Thyroid gland (tissue), 4 donors: ENCODE results near the gene CST1.

Experiments used
- POLR2A ChIP-seq, 2 donors: fragments of 450-650 bp; IDR thresholded peaks; one replicate each; pipeline ENCODE4 v1.6.1; 2017; ENCODE audit warnings: antibody characterized with exemption in 2 of 2, mild to moderate bottlenecking in 2 of 2, moderate library complexity in 1 of 2
- TF ChIP-seq, protein P1 (sequence below), 6 experiments: fragments of 200-600 bp in 3 of 6; fragments of 450-650 bp in 3 of 6; sonication (generic) in 3 of 6; IDR thresholded peaks; one replicate each; pipeline ENCODE4 v1.5.1; 2016 to 2019; ENCODE audit warnings: antibody characterized with exemption in 6 of 6, mild to moderate bottlenecking in 2 of 6, inconsistent platforms in 1 of 6, moderate library complexity in 1 of 6

DNA sequence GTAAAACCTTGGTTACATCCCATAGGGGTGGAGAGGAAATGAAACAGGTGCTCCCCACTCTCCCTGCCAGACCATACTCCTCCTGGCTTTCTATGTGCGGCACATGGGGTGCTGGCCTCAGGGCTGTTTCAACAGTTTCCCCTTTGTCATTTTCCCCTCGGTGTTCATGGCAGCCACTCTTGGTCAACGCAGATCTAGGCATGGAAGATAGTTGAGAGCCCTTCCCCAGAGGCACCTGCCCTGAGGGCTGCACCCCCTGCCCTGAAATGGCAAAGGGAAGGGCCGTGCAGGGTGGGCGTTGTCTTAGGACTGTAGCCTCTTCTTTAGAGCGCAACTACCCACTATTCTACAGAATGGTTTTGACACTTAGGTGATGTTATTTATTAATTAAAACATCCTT, 4.4 kb downstream of the CST1 start:
- TF ChIP-seq, protein P1, sequence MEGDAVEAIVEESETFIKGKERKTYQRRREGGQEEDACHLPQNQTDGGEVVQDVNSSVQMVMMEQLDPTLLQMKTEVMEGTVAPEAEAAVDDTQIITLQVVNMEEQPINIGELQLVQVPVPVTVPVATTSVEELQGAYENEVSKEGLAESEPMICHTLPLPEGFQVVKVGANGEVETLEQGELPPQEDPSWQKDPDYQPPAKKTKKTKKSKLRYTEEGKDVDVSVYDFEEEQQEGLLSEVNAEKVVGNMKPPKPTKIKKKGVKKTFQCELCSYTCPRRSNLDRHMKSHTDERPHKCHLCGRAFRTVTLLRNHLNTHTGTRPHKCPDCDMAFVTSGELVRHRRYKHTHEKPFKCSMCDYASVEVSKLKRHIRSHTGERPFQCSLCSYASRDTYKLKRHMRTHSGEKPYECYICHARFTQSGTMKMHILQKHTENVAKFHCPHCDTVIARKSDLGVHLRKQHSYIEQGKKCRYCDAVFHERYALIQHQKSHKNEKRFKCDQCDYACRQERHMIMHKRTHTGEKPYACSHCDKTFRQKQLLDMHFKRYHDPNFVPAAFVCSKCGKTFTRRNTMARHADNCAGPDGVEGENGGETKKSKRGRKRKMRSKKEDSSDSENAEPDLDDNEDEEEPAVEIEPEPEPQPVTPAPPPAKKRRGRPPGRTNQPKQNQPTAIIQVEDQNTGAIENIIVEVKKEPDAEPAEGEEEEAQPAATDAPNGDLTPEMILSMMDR (IDR thresholded peaks at IDR 0.05): no peak
- TF ChIP-seq POLR2A (IDR thresholded peaks at IDR 0.05): no peak
